ENCODE results near the gene TRIM54. TPM values are rescaled to one million over a fixed set of nuclear protein-coding genes. Genes with fewer than 3 reads are reported as not detected.

The TRIM54 gene
- total RNA-seq, 2 experiments from 2014 or later: not detected

DNA sequence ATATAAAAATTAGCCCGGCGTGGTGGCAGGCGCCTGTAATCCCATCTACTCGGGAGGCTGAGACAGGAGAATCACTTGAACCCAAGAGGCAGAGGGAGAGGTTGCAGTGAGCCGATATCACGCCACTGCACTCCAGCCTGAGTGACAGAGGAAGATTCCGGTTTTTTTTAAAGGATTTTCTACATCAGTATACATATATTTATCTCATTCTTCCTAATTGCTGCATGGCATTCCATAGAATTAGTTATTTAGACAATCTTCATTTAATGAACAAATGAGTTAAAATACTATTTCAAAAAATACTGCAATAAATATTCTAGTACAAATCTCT, 72.3 kb downstream of the TRIM54 start:
- intact Hi-C loops (cut with micrococcal nuclease): no loop called here
- no peak for DNase-seq
- H3K4me3 Mint-ChIP-seq: no peak overlapping the region
- peaks cover 23% of the 10 kb centered on the region for H3K36me3 Mint-ChIP-seq (ENCODE audit: low read depth)
- H3K4me1 Mint-ChIP-seq (ENCODE audit: low read depth): peaks cover 63% of the 10 kb centered on the region
- no peaks in the 10 kb centered on the region for H3K27me3 Mint-ChIP-seq (ENCODE audit: low read depth)
- no peaks in the 10 kb centered on the region for H3K9me3 Mint-ChIP-seq
- H3K27ac Mint-ChIP-seq: no peak overlapping the region
- CTCF ChIA-PET: interaction anchor here (0.6 to 3.4 kb wide), 2 partner anchors 14 to 269 kb away, joined by 3 to 22 read pairs; partner anchors contain the start of genes EIF2B4 and SNX17

DNA sequence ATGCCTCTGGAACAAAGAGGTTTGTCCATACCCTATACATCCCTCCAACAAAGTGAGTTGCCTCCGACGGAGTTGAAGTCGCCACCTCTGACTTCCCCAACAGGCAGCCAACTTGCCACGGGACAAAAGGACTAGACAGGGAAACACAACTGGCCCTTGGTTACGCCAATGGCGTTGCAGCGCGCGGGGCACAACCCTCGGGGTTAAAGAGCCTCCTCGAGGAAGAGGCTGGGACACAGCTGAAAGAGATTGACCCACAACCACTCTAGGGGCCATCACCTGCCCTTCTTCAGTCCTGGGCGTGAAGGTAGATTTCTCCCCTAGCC, 73.8 kb downstream of the TRIM54 start:
- H3K4me1 Mint-ChIP-seq (ENCODE audit: low read depth): peaks cover 62% of the 10 kb centered on the region
- peak; percentile 56 for DNase-seq
- peak overlapping the region; percentile 99 for H3K27ac Mint-ChIP-seq
- H3K36me3 Mint-ChIP-seq (ENCODE audit: low read depth): peaks cover 24% of the 10 kb centered on the region
- intact Hi-C loops (cut with micrococcal nuclease): loop anchor here (1.0 to 5.0 kb wide), 9 partner anchors 14 to 1324 kb away; partner anchors contain the start of genes ATRAID, EIF2B4, IFT172 and MPV17
- H3K27me3 Mint-ChIP-seq (ENCODE audit: low read depth): no peaks in the 10 kb centered on the region
- H3K9me3 Mint-ChIP-seq: no peaks in the 10 kb centered on the region
- H3K4me3 Mint-ChIP-seq: peak overlapping the region; percentile 99
- CTCF ChIA-PET: interaction anchor here (1.8 kb wide), 1 partner anchor 14 kb away, joined by 6 read pairs; the partner anchor contains the start of genes EIF2B4 and SNX17

DNA sequence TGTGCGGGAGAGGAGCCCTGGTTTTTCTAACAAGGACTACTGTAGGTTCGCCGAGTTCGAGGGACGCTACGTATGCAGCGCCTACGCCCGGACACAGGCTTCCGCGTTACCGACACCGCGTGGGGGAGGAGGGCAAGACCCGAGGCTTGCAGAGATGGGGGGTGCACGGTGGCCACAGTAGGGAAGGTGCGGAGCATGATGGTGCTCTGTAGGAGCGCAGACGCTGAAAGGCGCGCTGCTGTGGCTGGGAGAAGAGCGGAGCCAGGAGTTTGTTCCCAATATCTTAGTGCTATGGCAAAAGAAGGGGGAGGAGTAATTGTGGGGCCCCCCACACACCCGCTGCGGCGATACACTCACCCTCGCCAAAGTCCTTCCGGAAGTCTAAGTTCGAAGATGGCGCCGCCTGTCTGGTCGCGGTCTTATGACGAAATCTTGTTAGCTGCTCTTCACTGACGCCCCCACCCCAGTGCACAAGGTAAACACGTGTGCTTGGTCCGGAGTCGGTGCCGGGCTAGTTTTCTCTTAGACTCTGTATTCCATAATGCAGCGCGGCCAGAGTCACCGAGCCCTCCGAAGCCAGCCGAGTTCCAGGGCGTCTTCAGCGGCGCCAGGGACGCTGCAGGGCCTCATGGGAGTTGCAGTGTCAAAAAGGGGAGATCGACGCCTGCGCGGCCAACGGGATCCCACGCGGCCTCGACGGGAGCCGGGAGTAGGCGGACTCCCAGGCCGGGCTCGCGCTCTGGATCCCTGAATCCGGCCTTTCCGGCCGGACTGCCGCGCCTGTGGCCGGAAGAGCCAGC, 74.4 kb downstream of the TRIM54 start, which contains the start of gene GTF3C2:
Gene GTF3C2 (minus strand): TSS at position 383 of the 800 bp plus-strand sequence. CDS start 13,210 bp downstream, outside the sequence.
- H3K4me1 Mint-ChIP-seq (ENCODE audit: low read depth): peaks cover 59% of the 10 kb centered on the region
- peak within 1 kb of the TSS; percentile 99 for H3K27ac Mint-ChIP-seq
- H3K9me3 Mint-ChIP-seq: no peaks in the 10 kb centered on the region
- peak; percentile 94 for DNase-seq
- CTCF ChIA-PET: interaction anchor here (0.6 to 1.8 kb wide), 2 partner anchors 11 to 14 kb away, joined by 3 to 6 read pairs; partner anchors contain the start of genes EIF2B4 and SNX17
- H3K27me3 Mint-ChIP-seq (ENCODE audit: low read depth): no peaks in the 10 kb centered on the region
- H3K4me3 Mint-ChIP-seq: peak within 1 kb of the TSS; percentile 99
- peaks cover 26% of the 10 kb centered on the region for H3K36me3 Mint-ChIP-seq (ENCODE audit: low read depth)
- intact Hi-C loops (cut with micrococcal nuclease): loop anchor here (1.0 to 5.0 kb wide), 9 partner anchors 14 to 1324 kb away; partner anchors contain the start of genes ATRAID, EIF2B4, IFT172 and MPV17

Other genes starting within 250 kb of the TRIM54 start
- 10 to 100 TPM; 38.3 to 41.3 TPM for gene TMEM214, start 249.5 kb upstream of the TRIM54 start, total RNA-seq
- gene AGBL5, start 230.8 kb upstream of the TRIM54 start, total RNA-seq: 10 to 100 TPM; 19.1 to 19.7 TPM
- gene OST4, start 210.8 kb upstream of the TRIM54 start, total RNA-seq: 100 to 1,000 TPM; 257 to 282 TPM
- under 1 TPM; 0.15 to 0.29 TPM for gene EMILIN1, start 203.8 kb upstream of the TRIM54 start, total RNA-seq
- 10 to 100 TPM in 1 of 2 experiments, 1 to 10 TPM in 1; 9.5 to 10.2 TPM for gene KHK, start 195.7 kb upstream of the TRIM54 start, total RNA-seq
- gene CGREF1, start 163.3 kb upstream of the TRIM54 start, total RNA-seq: 1 to 10 TPM; 5.8 to 6.6 TPM
- under 1 TPM; 0.17 to 0.19 TPM for gene ABHD1, start 158.6 kb upstream of the TRIM54 start, total RNA-seq
- 10 to 100 TPM; 45.2 to 49.5 TPM for gene PREB, start 147.8 kb upstream of the TRIM54 start, total RNA-seq
- gene PRR30, start 143.0 kb upstream of the TRIM54 start, total RNA-seq: not detected
- gene TCF23, start 133.4 kb upstream of the TRIM54 start, total RNA-seq: not detected
- gene ATRAID, start 70.4 kb upstream of the TRIM54 start, total RNA-seq: 10 to 100 TPM; 80.5 to 80.8 TPM
- gene SLC5A6, start 70.2 kb upstream of the TRIM54 start, total RNA-seq: 10 to 100 TPM; 22.6 to 24.8 TPM
- 100 to 1,000 TPM; 109 to 112 TPM for gene CAD, start 65.1 kb upstream of the TRIM54 start, total RNA-seq
- under 1 TPM; 0.55 to 0.67 TPM for gene SLC30A3, start 19.4 kb upstream of the TRIM54 start, total RNA-seq
- not detected for gene DNAJC5G, start 7.0 kb upstream of the TRIM54 start, total RNA-seq
- gene UCN, start 26.0 kb downstream of the TRIM54 start, total RNA-seq: under 1 TPM; 0.45 to 0.89 TPM
- 10 to 100 TPM; 80.2 to 82.3 TPM for gene MPV17, start 40.7 kb downstream of the TRIM54 start, total RNA-seq
- 10 to 100 TPM; 62.9 to 72.3 TPM for gene GTF3C2, start 74.3 kb downstream of the TRIM54 start, total RNA-seq
- gene EIF2B4, start 87.9 kb downstream of the TRIM54 start, total RNA-seq: 10 to 100 TPM; 24.4 to 25.2 TPM
- 10 to 100 TPM; 68.5 to 75.5 TPM for gene SNX17, start 88.2 kb downstream of the TRIM54 start, total RNA-seq
- gene ZNF513, start 98.3 kb downstream of the TRIM54 start, total RNA-seq: 1 to 10 TPM; 4.9 to 5.2 TPM
- gene PPM1G, start 127.2 kb downstream of the TRIM54 start, total RNA-seq: 100 to 1,000 TPM in 1 of 2 experiments, 10 to 100 TPM in 1; 92.3 to 101 TPM
- 10 to 100 TPM; 60.0 to 63.3 TPM for gene NRBP1, start 146.2 kb downstream of the TRIM54 start, total RNA-seq
- gene KRTCAP3, start 160.0 kb downstream of the TRIM54 start, total RNA-seq: 1 to 10 TPM; 5.0 to 6.7 TPM
- 10 to 100 TPM in 1 of 2 experiments, 1 to 10 TPM in 1; 9.2 to 12.7 TPM for gene IFT172, start 207.3 kb downstream of the TRIM54 start, total RNA-seq
- gene FNDC4, start 212.8 kb downstream of the TRIM54 start, total RNA-seq: not detected
- gene GCKR, start 214.4 kb downstream of the TRIM54 start, total RNA-seq: not detected

Data from activated naive CD4-positive, alpha-beta T cell treated with anti-CD3 and anti-CD28 coated beads for 36 hours (primary cell).